GM21515 (cell line): ENCODE data around the gene MZF1.

Experiments used
- ATAC-seq: cut with Tn5 transposase; IDR thresholded peaks from one replicate; pipeline ENCODE4 v1.9.1; 2021; ENCODE audit not compliant: unreplicated experiment

MZF1 gene

GRCh38 chr19:58556622-58557220 is 16.4 kb downstream of the MZF1 start:
- ATAC-seq = no peak

- ATAC-seq = no peak
Measured at GRCh38 chr19:58555920-58556621, 17.1 kb downstream of the MZF1 start.

- ATAC-seq = no peak
Measured at GRCh38 chr19:58555369-58555885, 17.7 kb downstream of the MZF1 start.

- peak; percentile 31 for ATAC-seq
Measured at GRCh38 chr19:58554494-58555368, 18.4 kb downstream of the MZF1 start, which contains the start of gene CHMP2A. Gene CHMP2A (minus strand): TSS chr19:58555105. CDS start chr19:58554212, 893 bp downstream.

GRCh38 chr19:58553799-58554493 is 19.2 kb downstream of the MZF1 start:
- ATAC-seq = no peak

- no peak for ATAC-seq
Measured at GRCh38 chr19:58552655-58553054, 20.5 kb downstream of the MZF1 start.

- no peak for ATAC-seq
Measured at GRCh38 chr19:58551577-58552471, 21.3 kb downstream of the MZF1 start.

- no peak for ATAC-seq
Measured at GRCh38 chr19:58551123-58551497, 22.0 kb downstream of the MZF1 start.

- ATAC-seq = no peak
Measured at GRCh38 chr19:58550362-58551122, 22.6 kb downstream of the MZF1 start.

- no peak for ATAC-seq
Measured at GRCh38 chr19:58549664-58550361, 23.3 kb downstream of the MZF1 start.

GRCh38 chr19:58548859-58549663 is 24.1 kb downstream of the MZF1 start:
- no peak for ATAC-seq

- ATAC-seq = no peak
Measured at GRCh38 chr19:58547323-58548312, 25.5 kb downstream of the MZF1 start.

GRCh38 chr19:58546019-58546530 is 27.1 kb downstream of the MZF1 start:
- ATAC-seq = no peak

GRCh38 chr19:58545286-58546018 is 27.7 kb downstream of the MZF1 start:
- no peak for ATAC-seq

- ATAC-seq = peak; percentile 43
Measured at GRCh38 chr19:58544591-58545285, 28.4 kb downstream of the MZF1 start.
